NCI-H2196 treated with DMSO at 0.1 percent for 48 hours (cell line): ENCODE data around the gene PEAR1.
A peak's percentile ranks its signal among the peaks of the same experiment; 100 is the strongest.

Experiments
- DNase-seq: peaks from one replicate; lab custom pipeline; 2025; ENCODE audit not compliant: unreplicated experiment; lab: John Stamatoyannopoulos, UW

Gene PEAR1

DNA sequence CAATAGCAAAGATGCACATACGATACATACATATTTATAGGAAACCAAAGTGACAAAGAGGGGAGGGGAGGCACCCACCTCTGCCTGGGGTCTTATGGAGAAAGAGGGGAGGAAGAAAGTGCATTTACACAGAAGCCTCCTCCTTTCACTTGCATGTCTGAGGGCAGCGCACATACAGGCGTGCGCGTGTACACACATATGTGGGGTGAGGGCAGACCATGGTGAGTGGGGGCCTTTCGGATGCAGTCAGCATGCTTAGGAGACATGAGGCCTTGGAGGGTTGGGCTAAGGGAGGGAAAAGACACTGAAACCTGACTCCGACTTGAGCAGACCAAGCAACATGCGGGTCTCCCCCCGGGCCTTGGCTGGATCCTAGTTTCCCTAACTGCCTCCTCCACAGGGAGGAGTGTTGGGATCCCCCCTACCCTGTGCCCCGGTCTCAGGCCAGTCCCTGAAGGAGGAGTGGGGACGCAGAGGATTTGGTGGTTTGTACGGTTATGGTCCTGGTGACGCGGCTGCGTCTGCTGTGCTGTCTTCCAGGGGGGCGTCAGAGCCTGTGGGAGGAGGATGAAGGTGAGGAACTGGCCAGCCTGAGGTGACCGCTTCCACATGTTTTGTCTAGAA lies 42.1 kb downstream of the PEAR1 start:
- DNase-seq, result no peak

DNA sequence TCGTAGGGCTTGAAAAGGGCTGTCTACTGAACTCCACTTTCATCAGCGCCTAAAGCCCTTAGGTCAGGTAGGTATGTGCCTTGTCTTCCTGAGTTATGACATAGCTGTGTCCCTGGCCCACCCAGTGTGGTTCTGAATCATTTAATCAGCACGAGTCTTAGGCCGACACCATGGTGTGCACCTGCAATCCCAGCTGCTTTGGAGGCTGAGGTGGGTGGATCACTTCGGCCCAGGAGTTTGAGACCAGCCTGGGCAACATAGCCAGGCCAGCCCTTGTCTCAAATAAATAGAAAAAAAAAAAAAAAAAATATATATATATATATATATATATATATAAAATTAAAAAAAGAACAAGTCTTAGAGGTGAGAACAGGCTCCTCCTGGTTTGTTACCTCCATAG lies 42.7 kb downstream of the PEAR1 start:
- DNase-seq, result no peak

DNA sequence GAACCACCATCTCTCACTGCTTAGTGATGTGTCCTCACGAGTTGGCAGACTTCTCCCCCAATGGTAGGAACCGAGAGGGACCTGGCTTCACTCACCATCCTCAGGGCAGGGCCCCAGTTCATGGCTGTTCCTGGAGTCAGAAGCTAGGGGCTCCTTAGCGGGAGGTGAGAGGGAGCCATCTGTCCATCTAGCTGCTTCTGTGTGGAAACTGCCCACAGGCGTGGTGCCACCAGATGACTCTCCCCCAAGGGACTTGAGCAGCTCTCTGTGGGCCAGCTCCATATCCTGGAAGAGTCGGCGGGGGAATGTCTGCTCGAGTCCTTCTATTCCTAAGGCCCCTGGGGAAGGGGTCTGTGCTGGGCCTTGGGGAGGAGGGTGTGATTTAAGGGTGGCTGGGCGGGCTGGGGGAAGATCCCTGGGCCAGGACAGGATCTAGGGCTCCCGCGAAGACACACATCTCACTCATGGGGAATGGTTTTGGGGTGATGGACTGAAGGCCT lies 43.3 kb downstream of the PEAR1 start:
- DNase-seq, result no peak

GRCh38 chr1:156937883-156938282 lies 44.4 kb downstream of the PEAR1 start:
- no peak for DNase-seq

GRCh38 chr1:156938813-156939212 lies 45.3 kb downstream of the PEAR1 start:
- DNase-seq, result no peak

- DNase-seq, result no peak
Measured at GRCh38 chr1:156939786-156940334, 46.3 kb downstream of the PEAR1 start.

GRCh38 chr1:156941675-156942074 lies 48.2 kb downstream of the PEAR1 start:
- DNase-seq, result no peak

- no peak for DNase-seq
Measured at GRCh38 chr1:156942176-156942575, 48.7 kb downstream of the PEAR1 start.

GRCh38 chr1:156942576-156942975 lies 49.1 kb downstream of the PEAR1 start:
- no peak for DNase-seq

DNA sequence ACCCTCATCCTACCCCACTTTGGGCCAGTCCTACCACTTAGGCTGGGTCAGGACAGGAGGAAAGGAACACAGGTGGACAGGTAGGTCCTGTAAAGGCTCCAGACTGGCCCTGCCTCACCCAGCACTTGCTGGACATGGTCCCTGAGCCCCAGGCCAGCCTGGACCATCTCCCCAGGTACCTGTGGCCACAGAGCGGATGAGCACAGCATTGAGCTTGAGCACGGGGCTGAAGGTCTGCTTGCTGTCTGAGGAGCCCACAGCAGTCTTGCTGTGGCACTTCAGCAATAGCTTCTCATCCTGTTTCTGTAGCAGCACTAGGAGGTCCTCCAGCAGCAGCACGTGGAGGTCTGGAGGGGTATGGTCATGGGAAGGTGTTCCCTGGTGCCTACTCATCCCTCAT lies 50.2 kb downstream of the PEAR1 start:
- no peak for DNase-seq

DNA sequence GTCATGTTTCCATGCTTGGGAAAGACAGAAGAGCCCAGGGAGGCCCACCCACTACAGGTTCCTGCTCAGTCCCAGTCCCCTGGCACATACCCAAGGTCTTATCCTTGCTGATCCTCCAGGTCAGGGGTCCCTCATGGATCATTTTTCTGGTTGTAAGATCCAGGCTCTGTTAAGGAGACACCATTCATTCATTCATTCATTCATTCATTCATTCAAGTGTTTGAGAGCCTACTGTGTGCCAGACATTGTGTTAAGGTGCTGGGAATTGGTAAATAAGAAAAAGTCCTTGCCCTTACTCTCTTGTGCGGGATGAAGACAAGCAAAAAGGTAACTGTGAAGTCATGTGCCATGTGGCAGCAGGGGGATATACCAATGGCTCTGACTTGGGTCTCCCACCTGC lies 50.8 kb downstream of the PEAR1 start:
- no peak for DNase-seq

DNA sequence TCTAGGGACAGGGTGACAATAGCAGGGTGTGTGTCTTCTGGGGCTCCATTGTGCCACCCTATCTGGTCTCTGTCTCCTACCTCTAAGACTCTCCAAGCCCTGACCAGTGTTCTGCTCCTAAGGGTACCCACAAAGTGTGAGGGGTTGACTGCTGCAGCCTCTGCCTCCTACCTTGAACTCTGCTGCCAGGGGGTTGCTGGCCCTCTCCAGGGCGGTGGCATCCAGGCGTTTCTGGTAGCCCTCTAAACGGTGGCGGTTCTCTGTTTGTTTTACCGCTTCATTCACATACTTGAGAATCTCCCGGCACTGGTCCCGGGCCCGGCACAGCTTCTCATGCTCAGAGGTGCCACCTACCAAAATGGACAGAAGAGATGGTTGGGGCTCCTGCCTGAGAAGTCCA lies 51.3 kb downstream of the PEAR1 start:
- no peak for DNase-seq

- DNase-seq, result peak; percentile 9
Measured at GRCh38 chr1:156945881-156946661, 52.6 kb downstream of the PEAR1 start.

DNA sequence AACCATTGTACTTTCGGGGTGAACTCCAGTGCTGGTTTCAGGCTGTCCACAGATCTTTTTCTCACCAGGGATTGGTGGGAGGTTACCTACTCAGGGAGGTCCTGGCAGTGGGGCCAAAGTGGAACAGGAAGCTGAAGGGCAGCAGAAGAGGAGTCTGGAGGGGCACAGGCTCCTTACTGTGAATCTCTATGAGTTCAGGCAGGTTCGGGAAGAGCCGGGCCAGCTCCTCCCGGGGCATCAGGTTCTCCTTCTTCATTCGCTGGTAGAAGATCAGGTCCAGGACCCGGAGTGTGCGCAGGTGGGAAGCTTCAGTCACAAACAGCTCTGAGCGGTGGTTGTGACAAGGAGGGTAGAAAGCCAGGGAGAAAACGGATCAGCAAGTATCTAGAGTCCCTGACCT lies 53.6 kb downstream of the PEAR1 start:
- DNase-seq, result no peak

DNA sequence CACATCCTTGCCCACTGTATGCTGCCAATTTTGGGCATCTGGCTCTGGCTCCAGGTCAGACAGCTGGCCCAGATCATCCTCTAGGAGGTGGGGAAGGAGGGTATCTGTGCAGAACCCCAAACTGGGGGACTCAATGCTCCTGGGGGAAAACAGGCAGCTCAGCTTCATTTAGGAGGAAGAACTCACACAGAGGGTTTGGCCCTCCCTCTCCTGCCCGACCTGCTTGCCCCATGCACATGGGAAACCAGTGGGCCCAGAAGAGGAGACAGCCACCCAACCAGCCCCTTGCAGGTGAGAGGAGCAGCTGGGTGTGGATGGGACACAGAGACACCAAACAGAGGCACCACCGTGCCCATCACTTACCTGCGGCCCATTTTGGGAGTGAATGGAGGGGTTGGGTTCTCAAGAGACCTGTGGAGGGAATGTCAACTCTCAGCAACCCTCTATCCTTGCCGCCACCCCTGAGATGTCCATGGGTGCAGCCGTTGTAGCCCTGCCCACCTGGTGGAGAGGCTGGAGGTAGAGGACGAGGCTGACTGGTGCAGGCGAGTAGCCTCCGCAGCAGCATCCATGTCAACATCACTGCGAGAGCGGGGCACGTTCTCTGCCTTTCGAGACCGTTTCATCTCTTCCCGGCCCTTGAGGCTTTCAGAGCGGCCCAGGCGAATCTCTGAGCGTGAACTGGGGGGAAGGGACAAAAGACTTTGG lies 54.5 kb downstream of the PEAR1 start:
- DNase-seq, result no peak

GRCh38 chr1:156948708-156949107 lies 55.2 kb downstream of the PEAR1 start:
- DNase-seq, result no peak

- no peak for DNase-seq
Measured at GRCh38 chr1:156949127-156949526, 55.6 kb downstream of the PEAR1 start.

GRCh38 chr1:156951371-156951770 lies 57.9 kb downstream of the PEAR1 start:
- no peak for DNase-seq

- DNase-seq, result no peak
Measured at GRCh38 chr1:156953571-156953970, 60.1 kb downstream of the PEAR1 start.

GRCh38 chr1:156956333-156956732 lies 62.8 kb downstream of the PEAR1 start:
- DNase-seq, result no peak

DNA sequence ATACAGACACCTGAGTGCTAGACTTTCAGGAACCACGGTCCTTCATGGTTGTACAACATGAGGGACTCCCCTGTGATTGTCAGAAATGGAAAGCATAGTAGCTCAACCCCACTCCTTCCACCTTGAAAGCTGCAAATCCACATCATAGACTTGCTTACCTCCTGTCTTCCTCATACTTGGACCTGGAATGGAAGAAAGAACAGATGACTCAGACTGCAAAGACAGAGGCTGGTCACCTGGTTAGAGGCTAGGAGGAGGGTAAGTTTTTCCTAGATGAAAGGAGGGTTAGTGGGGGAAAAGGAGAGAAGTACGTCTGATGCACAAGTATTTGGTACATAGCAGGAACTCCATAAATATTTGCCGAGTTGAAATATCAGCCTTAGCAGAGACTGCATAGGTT lies 64.1 kb downstream of the PEAR1 start:
- no peak for DNase-seq

DNA sequence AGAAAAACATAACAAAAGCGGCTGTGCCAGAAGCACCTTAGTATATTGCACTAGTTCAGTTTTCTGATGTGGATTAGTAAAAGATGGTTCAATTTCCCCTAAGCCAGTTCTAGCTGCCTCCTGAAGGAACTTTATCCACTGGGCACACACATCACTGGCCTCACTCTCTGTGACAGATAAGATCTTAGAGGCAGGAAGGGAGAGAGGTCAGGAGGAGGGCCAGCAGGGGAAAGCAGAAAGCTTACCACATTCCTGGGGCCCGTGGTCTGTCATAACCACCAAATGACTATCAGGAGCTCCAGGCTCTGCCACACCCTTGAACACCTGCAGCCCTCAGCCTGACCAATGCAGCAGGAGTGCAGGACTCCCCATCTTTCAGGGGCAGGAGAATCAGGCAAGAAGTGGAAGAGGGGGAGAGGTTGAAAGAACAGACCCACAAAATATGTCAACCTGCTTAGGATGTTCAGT lies 64.8 kb downstream of the PEAR1 start:
- DNase-seq, result no peak
